ENCODE results near the gene BCORL1.

BCORL1 gene, protein sequence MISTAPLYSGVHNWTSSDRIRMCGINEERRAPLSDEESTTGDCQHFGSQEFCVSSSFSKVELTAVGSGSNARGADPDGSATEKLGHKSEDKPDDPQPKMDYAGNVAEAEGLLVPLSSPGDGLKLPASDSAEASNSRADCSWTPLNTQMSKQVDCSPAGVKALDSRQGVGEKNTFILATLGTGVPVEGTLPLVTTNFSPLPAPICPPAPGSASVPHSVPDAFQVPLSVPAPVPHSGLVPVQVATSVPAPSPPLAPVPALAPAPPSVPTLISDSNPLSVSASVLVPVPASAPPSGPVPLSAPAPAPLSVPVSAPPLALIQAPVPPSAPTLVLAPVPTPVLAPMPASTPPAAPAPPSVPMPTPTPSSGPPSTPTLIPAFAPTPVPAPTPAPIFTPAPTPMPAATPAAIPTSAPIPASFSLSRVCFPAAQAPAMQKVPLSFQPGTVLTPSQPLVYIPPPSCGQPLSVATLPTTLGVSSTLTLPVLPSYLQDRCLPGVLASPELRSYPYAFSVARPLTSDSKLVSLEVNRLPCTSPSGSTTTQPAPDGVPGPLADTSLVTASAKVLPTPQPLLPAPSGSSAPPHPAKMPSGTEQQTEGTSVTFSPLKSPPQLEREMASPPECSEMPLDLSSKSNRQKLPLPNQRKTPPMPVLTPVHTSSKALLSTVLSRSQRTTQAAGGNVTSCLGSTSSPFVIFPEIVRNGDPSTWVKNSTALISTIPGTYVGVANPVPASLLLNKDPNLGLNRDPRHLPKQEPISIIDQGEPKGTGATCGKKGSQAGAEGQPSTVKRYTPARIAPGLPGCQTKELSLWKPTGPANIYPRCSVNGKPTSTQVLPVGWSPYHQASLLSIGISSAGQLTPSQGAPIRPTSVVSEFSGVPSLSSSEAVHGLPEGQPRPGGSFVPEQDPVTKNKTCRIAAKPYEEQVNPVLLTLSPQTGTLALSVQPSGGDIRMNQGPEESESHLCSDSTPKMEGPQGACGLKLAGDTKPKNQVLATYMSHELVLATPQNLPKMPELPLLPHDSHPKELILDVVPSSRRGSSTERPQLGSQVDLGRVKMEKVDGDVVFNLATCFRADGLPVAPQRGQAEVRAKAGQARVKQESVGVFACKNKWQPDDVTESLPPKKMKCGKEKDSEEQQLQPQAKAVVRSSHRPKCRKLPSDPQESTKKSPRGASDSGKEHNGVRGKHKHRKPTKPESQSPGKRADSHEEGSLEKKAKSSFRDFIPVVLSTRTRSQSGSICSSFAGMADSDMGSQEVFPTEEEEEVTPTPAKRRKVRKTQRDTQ (N-terminal part only)

DNA sequence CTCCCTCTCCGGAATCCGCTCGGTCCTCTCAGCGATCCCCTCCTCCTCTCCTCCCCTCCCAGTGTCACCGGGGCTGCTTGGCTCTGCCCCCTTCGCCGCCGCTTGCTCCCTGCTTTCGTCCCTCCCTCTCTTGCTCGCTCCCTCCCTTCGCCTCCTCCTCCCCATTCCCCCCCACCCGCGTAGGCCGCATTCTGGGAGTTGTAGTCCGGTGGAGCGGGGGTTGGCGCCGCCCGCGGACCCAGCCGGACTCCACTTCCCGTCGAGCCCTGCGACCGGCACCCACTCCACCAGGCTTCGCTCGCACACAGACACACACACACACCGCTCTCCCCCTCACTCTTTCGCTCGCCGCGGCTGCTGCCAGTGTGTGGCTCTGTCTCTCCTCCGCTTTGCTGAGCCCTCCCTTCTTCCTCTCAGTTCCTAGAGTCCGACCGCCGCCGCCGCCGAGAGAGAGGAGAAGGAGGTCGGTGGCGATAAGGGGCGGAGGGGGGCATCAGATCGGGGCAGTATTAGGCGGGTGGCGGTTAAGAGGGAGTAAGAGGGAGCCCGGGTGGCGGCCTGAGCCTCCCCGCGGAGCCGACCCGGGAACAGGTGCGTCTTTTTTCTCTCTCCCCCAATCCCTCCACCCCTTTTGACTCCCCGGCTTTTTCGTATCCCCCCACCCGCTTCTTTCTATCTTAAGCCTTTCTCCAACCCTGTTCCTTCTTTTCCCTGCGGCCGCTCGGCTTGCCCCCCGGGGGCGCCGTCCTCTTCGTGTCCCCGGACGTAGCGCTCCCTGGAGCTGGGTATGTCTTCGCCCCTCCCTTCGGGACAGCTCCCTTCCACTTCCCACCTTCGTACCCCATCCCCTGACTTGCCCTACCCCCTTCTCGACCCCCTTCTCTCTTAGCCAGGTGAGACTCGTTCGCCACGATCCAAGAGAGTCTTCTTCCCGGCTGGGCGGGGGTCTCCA is at the start of gene BCORL1:
TSS of gene BCORL1 (plus strand) at position 336 of the 952 bp plus-strand sequence. CDS start 22,597 bp downstream, outside the sequence.
- DNase-seq (ENCODE audit: low read depth in 3 of 3, low spot score in 1 of 3), result peak; percentile 70 to 78 (median 72)

DNA sequence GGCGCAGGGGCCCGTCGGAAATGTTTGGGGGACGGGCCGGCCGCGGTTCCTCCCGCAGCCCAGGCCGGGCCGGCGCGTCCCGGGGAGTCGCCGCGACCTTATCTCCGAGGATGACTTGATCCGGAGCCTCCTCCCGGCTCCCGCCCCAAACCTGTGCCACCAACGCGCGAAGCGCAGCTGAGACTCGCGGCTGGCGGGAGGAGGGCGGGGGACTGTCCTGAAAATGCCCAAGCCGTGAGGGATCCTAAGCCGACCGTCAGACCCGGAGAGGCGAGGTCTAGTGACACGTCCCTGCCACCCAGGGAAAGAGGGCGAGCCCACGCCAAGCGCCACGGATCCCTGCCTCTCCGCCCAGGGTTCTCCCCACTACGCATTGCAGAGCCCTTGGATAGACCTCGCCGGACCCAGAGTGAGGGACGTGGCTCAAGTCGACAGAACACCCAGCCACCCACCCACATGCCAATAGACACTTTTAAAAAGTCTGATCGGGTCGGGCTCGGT is 49.6 kb upstream of the BCORL1 start:
- no peak for DNase-seq (ENCODE audit: low read depth in 3 of 3, low spot score in 1 of 3)

DNA sequence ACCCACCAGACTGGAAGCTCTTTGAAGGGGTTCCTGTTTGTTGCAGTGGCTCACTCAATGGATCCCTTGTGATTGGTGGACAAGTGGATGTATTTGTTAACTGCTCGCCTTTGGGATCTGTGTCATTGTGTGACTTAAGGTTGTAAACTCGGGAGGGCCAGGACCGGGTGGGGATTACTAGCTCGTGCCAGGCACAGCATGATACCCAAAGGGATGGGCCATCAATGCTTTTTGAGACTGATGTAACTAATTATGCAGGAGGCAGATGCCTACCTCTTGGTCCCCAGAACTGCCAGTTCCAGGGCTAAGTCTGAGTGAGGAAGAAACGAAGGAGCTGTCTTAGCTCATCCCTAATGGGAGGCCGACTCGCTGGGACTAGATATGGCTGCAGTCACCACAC is 48.7 kb upstream of the BCORL1 start:
- DNase-seq (ENCODE audit: low read depth in 3 of 3, low spot score in 1 of 3), result no peak

DNA sequence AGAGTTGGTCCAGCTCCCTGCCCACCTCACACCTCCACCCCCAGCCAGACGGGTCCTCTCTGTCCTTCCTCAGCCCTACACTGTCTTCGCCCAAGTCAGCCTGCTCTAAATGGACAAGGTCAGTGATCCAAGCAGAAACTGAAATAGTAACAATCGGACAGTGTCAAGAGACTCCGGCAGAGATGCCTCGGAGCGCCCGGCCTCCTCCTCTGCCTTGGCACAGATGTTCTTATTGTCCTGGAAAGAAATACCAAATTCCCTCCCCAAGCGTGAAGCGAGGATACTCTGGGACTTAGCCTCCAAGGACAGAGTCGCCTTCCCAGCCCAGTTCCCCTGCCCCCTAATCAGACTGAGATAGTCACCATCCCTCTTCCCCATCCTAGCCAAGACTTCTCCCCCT is 48.0 kb upstream of the BCORL1 start:
- no peak for DNase-seq (ENCODE audit: low read depth in 3 of 3, low spot score in 1 of 3)

DNA sequence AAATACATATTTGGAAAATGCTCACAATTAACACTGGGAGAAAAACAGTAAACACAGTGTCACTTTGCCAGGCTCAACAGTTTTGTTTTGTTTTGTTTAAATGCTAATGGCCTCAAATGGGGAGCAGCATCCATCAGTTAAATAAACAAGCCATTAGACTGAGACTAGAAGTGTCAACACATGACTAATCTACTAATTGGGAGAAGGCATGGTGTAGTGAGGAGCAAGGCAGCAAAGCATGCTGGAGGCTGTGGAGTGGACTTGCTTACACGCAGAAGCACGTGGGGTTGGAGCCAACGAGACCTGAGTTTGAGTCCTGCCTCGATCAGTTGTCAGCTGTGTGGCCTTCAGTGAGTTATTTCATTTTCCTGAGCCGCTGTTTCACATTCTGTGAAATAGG is 47.5 kb upstream of the BCORL1 start:
- no peak for DNase-seq (ENCODE audit: low read depth in 3 of 3, low spot score in 1 of 3)

DNA sequence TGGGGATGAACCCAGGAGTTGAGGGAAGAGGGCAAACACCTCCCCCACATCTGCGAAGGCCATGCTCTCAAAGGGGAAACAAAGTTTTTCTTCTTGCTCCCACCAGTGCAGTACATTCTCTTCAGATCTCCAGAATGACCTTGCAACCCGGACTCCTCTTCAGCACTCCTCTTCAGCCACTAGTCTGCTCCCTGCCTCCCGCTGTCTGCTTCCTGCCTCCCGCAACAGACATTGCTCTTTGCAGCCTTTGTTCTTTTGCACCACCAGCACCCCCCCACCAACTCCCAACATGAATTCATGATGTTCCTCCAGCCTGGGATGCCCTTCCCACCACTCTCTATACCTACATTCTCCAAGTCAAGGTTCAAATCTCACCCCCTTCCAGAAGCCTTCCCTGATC is 44.4 kb upstream of the BCORL1 start:
- no peak for DNase-seq (ENCODE audit: low read depth in 3 of 3, low spot score in 1 of 3)

DNA sequence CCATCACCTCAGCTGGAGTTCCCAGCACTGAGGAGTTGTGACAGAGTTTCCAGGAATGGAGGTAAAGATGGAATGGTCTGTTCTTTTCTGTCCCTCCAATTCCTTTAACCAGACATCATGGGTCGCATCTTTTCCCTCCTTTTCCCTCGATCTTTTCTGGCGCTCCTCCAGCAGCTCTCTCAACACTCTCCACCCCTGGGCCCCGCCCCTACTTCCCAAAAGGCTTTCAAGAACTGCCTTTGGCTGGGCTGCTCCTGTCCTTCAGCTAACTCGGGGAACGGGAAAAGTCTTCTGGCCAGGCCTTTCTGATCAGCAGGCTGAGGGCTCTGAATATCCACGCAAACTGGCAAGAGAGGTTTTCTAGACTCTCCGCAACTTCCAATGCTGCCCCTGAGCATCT is 42.4 kb upstream of the BCORL1 start:
- no peak for DNase-seq (ENCODE audit: low read depth in 3 of 3, low spot score in 1 of 3)

DNA sequence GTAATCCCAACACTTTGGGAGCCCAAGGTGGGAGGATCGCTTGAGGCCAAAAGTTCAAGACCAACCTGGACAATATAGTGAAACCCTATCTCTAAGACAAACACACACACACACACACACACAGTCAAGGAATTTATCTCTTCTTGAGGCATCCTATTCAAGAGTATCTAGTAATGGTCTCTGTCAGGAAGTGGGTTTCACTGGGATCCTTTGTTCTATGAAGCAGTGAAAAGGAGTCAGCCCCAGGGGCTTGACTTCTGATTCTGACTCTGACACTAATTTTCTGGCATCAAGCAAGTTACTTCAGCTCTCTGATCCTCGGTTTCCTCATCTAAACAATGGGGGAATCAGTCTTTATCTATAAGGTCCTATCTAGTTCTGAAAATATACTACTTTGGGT is 41.7 kb upstream of the BCORL1 start:
- no peak for DNase-seq (ENCODE audit: low read depth in 3 of 3, low spot score in 1 of 3)

DNA sequence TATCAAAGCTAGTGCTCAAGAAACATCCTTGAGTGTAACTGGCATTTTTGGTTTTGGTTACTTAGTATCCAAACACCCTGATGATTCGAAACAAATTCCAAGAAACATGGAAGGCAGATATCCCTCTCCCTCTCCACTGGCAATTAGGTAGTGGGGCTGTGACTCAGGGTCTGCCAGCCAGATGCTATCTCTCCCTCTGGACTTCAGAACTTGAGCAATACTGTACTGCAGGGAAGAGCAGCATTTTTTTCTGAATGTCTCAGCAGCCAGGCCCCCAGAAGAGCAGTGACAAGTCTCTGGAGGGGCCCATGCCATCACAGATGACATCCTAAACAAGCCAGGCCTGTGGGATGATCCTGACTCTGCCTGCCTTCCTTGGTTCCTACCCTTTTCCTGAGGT is 37.3 kb upstream of the BCORL1 start:
- DNase-seq (ENCODE audit: low read depth in 3 of 3, low spot score in 1 of 3), result no peak

DNA sequence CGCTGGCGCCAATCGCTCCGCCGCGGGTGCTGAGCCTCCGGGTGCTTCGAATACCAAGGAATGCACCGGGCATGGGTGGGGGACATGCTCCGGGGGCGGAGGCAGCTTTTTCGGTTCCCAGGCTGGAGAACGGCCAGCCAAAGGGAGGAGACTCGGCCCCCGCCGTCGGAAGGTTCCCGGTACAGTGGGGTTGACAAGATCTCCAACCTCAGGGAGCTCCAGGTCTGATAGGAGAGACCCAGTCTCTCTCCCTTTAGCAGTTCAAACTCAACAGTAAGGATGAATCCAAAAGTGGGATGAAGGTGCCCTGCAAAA is 29.1 kb upstream of the BCORL1 start:
- DNase-seq (ENCODE audit: low read depth in 3 of 3, low spot score in 1 of 3), result no peak

DNA sequence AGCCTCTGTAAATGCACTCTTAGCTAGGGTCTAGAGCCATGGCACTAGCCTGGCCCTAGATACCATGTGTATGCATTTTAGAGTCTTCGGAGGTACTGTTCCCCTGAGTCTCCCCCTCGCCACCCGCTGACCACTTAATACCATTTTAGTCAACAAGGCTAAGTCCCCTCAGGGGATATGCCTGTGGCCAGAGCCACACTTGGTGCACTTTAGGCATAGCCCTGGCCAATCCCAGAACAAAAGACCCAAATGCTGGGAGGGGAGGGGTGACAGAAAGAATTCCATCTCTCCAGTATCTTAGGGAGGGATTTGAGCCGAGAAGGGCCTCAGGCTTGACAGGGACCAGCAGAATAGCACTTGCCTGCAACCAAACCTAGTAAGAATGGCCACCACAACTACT is 28.6 kb upstream of the BCORL1 start:
- no peak for DNase-seq (ENCODE audit: low read depth in 3 of 3, low spot score in 1 of 3)

DNA sequence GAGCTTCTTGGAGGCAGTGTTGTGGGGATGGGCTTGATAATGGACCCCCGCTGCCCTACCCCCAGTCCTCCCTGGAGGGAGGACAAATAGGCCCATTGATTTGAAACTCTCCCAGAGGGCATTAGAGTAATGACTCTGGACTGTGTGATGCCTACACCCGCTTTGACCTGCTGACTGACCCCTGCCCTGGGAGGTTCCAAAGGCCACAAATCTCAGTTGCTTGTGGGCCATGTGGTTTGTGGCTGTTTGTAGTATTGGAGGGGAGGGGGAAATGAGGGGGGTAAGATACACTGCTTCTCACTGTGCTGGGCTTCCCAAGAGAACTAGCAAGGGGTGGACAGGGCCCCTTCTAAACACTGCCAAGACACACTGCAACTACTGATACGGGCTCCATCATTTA is 27.6 kb upstream of the BCORL1 start:
- DNase-seq (ENCODE audit: low read depth in 3 of 3, low spot score in 1 of 3), result no peak

DNA sequence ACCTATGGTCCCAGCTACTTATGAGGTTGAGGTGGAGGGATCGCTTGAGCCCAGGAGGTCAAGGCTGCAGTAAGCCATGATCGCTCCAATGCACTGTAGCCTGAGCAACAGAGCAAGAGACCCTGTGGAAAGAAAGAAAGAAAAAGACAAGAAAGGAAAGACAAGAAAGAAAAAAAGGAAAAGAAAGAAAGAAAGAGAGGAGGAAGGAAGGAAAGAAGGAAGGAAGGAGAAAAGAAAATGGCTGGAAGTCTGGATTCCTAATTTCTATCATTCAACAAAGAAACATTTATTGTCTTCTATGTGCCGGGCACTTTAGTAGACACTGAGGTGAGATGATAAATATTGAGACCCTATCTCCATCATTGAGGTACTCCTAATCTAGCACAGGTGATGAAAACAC is 26.8 kb upstream of the BCORL1 start:
- DNase-seq (ENCODE audit: low read depth in 3 of 3, low spot score in 1 of 3), result no peak

DNA sequence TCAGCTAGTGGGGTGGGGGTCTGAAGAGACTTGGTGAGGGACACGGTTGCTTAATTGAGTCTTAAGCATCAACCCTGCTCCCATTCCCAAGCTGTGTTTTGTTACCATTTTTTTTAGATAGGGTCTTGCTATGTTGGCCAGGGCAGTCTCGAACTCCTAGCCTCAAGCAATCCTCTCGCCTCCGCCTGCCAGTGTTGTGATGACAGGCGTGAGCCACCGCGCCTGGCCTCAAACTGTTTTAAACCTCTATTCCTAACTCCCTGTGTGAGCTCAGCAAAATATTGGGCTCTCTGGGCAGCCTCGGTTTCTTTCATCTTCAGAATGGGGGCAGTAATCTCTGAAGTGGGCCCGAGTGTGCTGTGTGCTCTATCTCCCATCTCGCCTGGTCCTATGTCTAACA is 26.3 kb upstream of the BCORL1 start:
- DNase-seq (ENCODE audit: low read depth in 3 of 3, low spot score in 1 of 3), result no peak

DNA sequence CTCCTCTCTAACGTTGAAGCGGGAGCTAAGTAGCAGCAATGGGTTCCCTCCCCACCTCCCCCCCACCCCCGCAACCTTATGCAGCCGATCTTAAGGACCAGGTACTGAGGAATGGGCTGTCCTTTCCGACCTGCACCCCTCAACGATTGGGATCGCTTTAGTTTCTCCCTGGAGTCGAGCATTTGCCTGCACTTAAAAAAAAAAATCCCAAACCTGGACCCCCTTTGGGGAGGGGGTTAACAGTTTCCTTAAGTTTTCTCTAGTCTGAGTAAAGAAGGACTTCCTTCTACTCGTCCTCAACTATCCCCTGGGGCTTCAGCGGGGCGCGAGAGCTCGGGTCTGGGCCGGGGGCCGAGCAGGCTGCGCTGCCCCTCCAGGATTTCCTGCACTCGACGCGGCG is 25.7 kb upstream of the BCORL1 start:
- DNase-seq (ENCODE audit: low read depth in 3 of 3, low spot score in 1 of 3), result no peak

DNA sequence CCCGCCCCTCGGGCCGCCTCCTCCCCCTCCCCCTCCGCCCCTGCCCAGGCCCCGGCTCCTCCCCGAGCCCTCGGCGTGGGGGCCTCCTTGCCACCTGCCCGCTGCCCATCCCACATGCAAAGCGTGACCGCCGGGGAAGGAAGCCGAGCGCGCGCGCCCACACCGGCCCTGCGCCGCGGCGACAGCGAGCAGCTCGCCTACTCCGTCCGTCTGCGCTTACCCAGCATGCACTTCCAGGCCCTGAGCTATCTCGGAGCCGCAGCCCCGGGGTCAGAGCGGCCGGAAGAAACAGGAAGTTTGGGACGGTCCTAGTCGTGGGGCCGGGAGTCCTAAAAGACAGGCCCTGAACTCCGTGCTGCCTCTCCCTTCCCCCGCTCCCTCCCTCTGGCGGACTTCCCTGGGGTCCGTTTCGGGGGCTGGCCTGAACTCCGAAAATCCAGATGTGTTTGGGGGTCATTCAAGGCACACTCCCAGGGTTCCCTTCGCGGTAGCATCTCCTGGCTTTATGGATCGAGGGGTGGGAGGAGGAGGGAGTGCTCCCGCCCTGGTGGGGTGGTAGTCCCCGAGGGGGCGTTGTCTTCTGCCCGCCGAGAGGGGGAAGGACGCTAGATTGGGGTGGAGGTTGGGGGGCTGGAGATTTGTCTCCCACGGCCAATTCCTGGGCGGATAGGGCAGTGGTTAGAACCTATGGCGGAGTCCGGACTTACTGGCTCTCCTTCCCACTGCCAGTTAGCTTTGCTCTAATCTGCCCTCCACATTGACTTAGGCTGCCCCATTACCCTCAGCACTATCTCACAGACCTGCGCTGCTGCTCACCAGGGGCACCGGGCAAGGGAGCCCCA is 25.0 kb upstream of the BCORL1 start:
- no peak for DNase-seq (ENCODE audit: low read depth in 3 of 3, low spot score in 1 of 3)

DNA sequence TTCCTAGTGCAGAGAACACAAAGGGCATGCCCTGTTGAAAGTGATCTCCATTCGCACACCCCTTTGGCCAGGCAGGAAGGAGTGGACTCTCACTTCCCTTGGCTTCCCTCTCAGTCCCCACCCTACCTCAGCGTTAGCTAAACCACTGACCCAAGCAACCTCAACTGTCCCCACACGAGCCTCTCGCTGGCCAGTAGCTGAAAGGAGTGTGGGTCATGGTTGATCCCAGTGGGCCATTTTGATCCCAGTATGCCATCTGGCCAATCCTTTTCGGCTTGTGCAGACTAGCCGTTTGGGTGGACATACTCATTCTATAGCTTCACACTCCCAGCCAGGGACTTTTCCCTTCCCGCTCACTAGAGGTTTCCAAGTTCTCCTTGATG is 24.4 kb upstream of the BCORL1 start:
- DNase-seq (ENCODE audit: low read depth in 3 of 3, low spot score in 1 of 3), result no peak

DNA sequence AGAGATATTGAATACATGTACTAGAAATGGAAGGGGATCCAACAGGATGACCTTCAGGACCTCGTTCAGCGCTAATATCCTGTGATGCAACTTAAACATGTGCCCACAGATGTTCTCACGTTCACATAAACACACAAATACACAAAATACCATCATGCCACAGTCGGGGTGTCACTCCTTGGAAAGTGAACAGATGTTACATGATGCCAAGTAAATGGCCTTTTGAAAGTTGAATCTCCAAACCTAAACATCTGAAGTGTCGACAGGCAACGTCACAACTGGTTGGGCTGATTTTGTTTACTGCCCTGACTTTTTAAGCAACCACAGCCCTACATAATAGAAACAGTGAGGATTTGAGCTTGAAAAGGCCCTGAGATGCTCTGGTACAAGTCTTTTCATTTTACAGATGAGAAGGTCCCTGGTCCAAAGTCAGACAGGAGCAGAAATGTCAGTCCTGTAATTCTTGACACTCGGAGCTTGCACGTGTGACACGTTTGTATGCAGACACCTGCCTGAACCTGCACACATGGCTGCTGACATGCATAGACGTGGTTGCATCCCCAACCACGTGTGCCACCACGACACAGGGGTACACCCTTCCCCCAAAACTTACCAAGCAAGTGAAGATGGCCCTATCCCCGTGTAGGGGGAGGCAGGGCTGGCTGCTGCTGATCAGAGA is 23.5 kb upstream of the BCORL1 start:
- DNase-seq (ENCODE audit: low read depth in 3 of 3, low spot score in 1 of 3), result no peak

DNA sequence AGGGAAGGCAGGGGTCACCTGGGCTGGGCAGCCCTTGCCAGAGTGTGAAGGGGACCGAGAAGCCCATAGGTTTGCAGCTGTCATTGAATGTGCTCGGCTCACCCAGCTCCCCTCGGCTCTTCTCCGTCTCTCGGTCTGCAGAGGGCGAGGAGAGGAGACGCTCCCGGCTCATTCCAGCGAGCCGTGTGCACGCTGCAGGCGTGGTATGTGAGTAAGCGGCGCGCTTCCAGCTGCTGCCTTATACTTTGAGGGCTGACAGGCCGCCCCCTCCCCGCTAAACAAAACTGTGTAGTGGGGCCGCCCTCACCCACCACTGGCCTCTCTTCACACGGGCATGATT is 23.0 kb upstream of the BCORL1 start:
- no peak for DNase-seq (ENCODE audit: low read depth in 3 of 3, low spot score in 1 of 3)
